Erythroblast (primary cell): ENCODE measurements around the gene MEX3B.

Experiments
- GATA1 ChIP-seq: IDR thresholded peaks from 2 replicates; pipeline ENCODE4 v1.6.1; 2011; ENCODE audit warnings: low read depth, mild to moderate bottlenecking, control low read depth, low read length, moderate library complexity
- POLR2A ChIP-seq: IDR thresholded peaks from 2 replicates; pipeline ENCODE4 v1.6.1; 2011; ENCODE audit warnings: mild to moderate bottlenecking, low read length

DNA sequence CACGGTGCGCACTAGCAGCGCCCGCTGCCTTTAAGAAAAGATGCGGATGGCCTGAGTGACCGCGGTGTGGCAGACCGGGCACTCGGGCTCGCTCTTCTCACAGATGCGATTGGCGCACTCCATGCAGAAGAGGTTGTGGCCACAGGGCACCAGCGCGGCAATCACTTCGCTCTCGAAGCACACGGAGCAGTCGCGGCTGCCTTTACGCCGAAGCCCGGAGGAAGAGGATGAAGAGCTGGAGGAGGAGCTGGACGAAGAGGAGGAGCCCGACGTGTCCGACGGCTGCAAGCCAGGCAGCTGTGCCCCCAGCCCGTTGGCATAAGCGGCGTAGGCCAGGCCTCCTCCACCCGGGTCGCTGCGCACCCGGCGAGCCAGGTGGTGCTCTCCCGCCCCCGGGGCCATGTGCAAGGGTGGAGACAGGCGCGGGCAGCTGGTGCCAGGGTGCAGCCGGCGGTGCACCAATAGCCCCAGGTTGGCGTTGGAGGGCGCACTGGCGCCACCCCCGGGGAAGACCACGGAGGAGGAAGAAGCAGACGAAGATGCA, 2.6 kb downstream of the MEX3B start:
- TF ChIP-seq POLR2A (no peak), GATA1 (no peak)
